Activated naive CD8-positive, alpha-beta T cell treated with anti-CD3 and anti-CD28 coated beads, Interleukin-2, amount 50 U/mL, for 24 hours (primary cell): Measurements from ENCODE around the gene RHO.
"Not testable (repeated sequence)": the region's sequence is repeated elsewhere in the genome, so short reads cannot be mapped to it uniquely, and the experiment has no call there.

Experiments used
- ATAC-seq: fragments of 150-1000 bp; cut with Tn5 transposase; one replicate; pipeline ENCODE4 v1.10.0; 2021
- DNase-seq: peaks from one replicate; pipeline ENCODE4 v3.0.0; 2021
- H3K27ac Mint-ChIP-seq: one replicate; pipeline ENCODE4 v1.8.0; 2021; ENCODE audit warnings: mild to moderate bottlenecking, mixed read lengths
- H3K27me3 Mint-ChIP-seq: one replicate; pipeline ENCODE4 v1.8.0; 2021; ENCODE audit warnings: mixed read lengths
- H3K36me3 Mint-ChIP-seq: one replicate; pipeline ENCODE4 v1.8.0; 2021; ENCODE audit warnings: low read depth, mixed read lengths
- H3K4me1 Mint-ChIP-seq: one replicate; pipeline ENCODE4 v1.8.0; 2021; ENCODE audit warnings: mixed read lengths
- H3K4me3 Mint-ChIP-seq: one replicate; pipeline ENCODE4 v1.8.0; 2021; ENCODE audit warnings: mild to moderate bottlenecking, moderate library complexity, mixed read lengths
- H3K9me3 Mint-ChIP-seq: one replicate; pipeline ENCODE4 v1.8.0; 2021; ENCODE audit warnings: mixed read lengths

The RHO gene

GRCh38 chr3:129528589-129529100, at the start of gene RHO:
Gene RHO (plus strand): TSS chr3:129528639. CDS start chr3:129528734, 95 bp downstream.
- Mint-ChIP-seq H3K4me3 (no peak within 1 kb of the TSS), H3K9me3 (no peaks in the 10 kb centered on the region), H3K27ac (no peak within 1 kb of the TSS), H3K27me3 (no peaks in the 10 kb centered on the region), H3K4me1 (peaks cover 11% of the 10 kb centered on the region), H3K36me3 (no peaks in the 10 kb centered on the region)
- DNase-seq = no peak
- no peak for ATAC-seq

- not testable (repeated sequence) for H3K4me3 Mint-ChIP-seq, ATAC-seq, H3K27me3 Mint-ChIP-seq, H3K36me3 Mint-ChIP-seq, H3K27ac Mint-ChIP-seq, H3K4me1 Mint-ChIP-seq, H3K9me3 Mint-ChIP-seq, DNase-seq
These were observed 47.1 kb upstream of the RHO start for GRCh38 chr3:129481225-129481765.

GRCh38 chr3:129481766-129482332, 46.6 kb upstream of the RHO start:
- Mint-ChIP-seq H3K4me3 (no peak overlapping the region), H3K9me3 (no peaks in the 10 kb centered on the region), H3K27ac (no peak overlapping the region), H3K36me3 (no peaks in the 10 kb centered on the region), H3K27me3 (no peaks in the 10 kb centered on the region), H3K4me1 (peaks cover 10% of the 10 kb centered on the region)
- ATAC-seq (peak; percentile 35), DNase-seq (peak; percentile 8)

GRCh38 chr3:129482721-129483120, 45.7 kb upstream of the RHO start:
- Mint-ChIP-seq H3K4me1 (peaks cover 10% of the 10 kb centered on the region), H3K9me3 (no peaks in the 10 kb centered on the region), H3K27ac (no peak overlapping the region), H3K27me3 (no peaks in the 10 kb centered on the region), H3K4me3 (no peak overlapping the region), H3K36me3 (no peaks in the 10 kb centered on the region)
- DNase-seq = no peak
- no peak for ATAC-seq

- DNase-seq (no peak), ATAC-seq (no peak)
- no peaks in the 10 kb centered on the region for H3K27me3 Mint-ChIP-seq
- peaks cover 10% of the 10 kb centered on the region for H3K4me1 Mint-ChIP-seq
- H3K4me3 Mint-ChIP-seq = no peak overlapping the region
- H3K9me3 Mint-ChIP-seq = no peaks in the 10 kb centered on the region
- H3K36me3 Mint-ChIP-seq = no peaks in the 10 kb centered on the region
- no peak overlapping the region for H3K27ac Mint-ChIP-seq
These were observed 44.6 kb upstream of the RHO start for GRCh38 chr3:129483870-129484269.

- not testable (repeated sequence) for ATAC-seq
These were observed 43.3 kb upstream of the RHO start for GRCh38 chr3:129485146-129485545.

GRCh38 chr3:129485721-129486663, 42.4 kb upstream of the RHO start:
- Mint-ChIP-seq H3K4me3 (no peak overlapping the region), H3K4me1 (peaks cover 10% of the 10 kb centered on the region), H3K27ac (no peak overlapping the region), H3K36me3 (no peaks in the 10 kb centered on the region), H3K9me3 (no peaks in the 10 kb centered on the region), H3K27me3 (no peaks in the 10 kb centered on the region)
- DNase-seq (no peak), ATAC-seq (no peak)

More at GRCh38 chr3:129485146-129485545, 43.3 kb upstream of the RHO start:
- H3K27ac Mint-ChIP-seq, H3K27me3 Mint-ChIP-seq, H3K9me3 Mint-ChIP-seq, H3K4me3 Mint-ChIP-seq, H3K4me1 Mint-ChIP-seq, DNase-seq, H3K36me3 Mint-ChIP-seq: not testable (repeated sequence)

GRCh38 chr3:129486664-129487035, 41.8 kb upstream of the RHO start:
- Mint-ChIP-seq H3K36me3 (no peaks in the 10 kb centered on the region), H3K9me3 (no peaks in the 10 kb centered on the region), H3K27ac (no peak overlapping the region), H3K4me3 (no peak overlapping the region), H3K4me1 (peaks cover 7% of the 10 kb centered on the region), H3K27me3 (no peaks in the 10 kb centered on the region)
- DNase-seq (no peak), ATAC-seq (no peak)

- DNase-seq (no peak), ATAC-seq (no peak)
- H3K27me3 Mint-ChIP-seq = no peaks in the 10 kb centered on the region
- H3K4me1 Mint-ChIP-seq = peaks cover under 1% of the 10 kb centered on the region
- H3K9me3 Mint-ChIP-seq = no peaks in the 10 kb centered on the region
- no peak overlapping the region for H3K27ac Mint-ChIP-seq
- H3K4me3 Mint-ChIP-seq = no peak overlapping the region
- no peaks in the 10 kb centered on the region for H3K36me3 Mint-ChIP-seq
These were observed 41.1 kb upstream of the RHO start for GRCh38 chr3:129487183-129487867.

- not testable (repeated sequence) for H3K27me3 Mint-ChIP-seq, H3K27ac Mint-ChIP-seq, H3K4me3 Mint-ChIP-seq
These were observed 40.5 kb upstream of the RHO start for GRCh38 chr3:129487868-129488335.

GRCh38 chr3:129489258-129489657, 39.2 kb upstream of the RHO start:
- not testable (repeated sequence) for H3K27ac Mint-ChIP-seq, H3K4me1 Mint-ChIP-seq

More at GRCh38 chr3:129487868-129488335, 40.5 kb upstream of the RHO start:
- not testable (repeated sequence) for H3K4me1 Mint-ChIP-seq, H3K9me3 Mint-ChIP-seq, ATAC-seq, H3K36me3 Mint-ChIP-seq, DNase-seq

GRCh38 chr3:129490273-129490675, 38.2 kb upstream of the RHO start:
- Mint-ChIP-seq H3K9me3 (no peaks in the 10 kb centered on the region), H3K4me3 (no peak overlapping the region)

More at GRCh38 chr3:129489258-129489657, 39.2 kb upstream of the RHO start:
- not testable (repeated sequence) for ATAC-seq, DNase-seq, H3K27me3 Mint-ChIP-seq, H3K4me3 Mint-ChIP-seq, H3K36me3 Mint-ChIP-seq, H3K9me3 Mint-ChIP-seq

GRCh38 chr3:129491077-129491476, 37.4 kb upstream of the RHO start:
- DNase-seq, H3K36me3 Mint-ChIP-seq, ATAC-seq, H3K27ac Mint-ChIP-seq, H3K4me3 Mint-ChIP-seq, H3K27me3 Mint-ChIP-seq, H3K4me1 Mint-ChIP-seq, H3K9me3 Mint-ChIP-seq: not testable (repeated sequence)

More at GRCh38 chr3:129490273-129490675, 38.2 kb upstream of the RHO start:
- Mint-ChIP-seq H3K27me3 (no peaks in the 10 kb centered on the region), H3K4me1 (no peaks in the 10 kb centered on the region), H3K36me3 (no peaks in the 10 kb centered on the region), H3K27ac (no peak overlapping the region)
- peak; percentile 90 for ATAC-seq
- DNase-seq = peak; percentile 38

GRCh38 chr3:129491794-129492193, 36.6 kb upstream of the RHO start:
- Mint-ChIP-seq H3K9me3 (no peaks in the 10 kb centered on the region), H3K4me3 (no peak overlapping the region), H3K36me3 (no peaks in the 10 kb centered on the region), H3K4me1 (no peaks in the 10 kb centered on the region), H3K27ac (no peak overlapping the region), H3K27me3 (no peaks in the 10 kb centered on the region)
- ATAC-seq (no peak), DNase-seq (no peak)
